SU-DHL-6 (cell line): ENCODE results near the gene ZNF709.
"Not testable (repeated sequence)": the region's sequence is repeated elsewhere in the genome, so short reads cannot be mapped to it uniquely, and the experiment has no call there.

Experiments used
- H2AFZ ChIP-seq: fragments of 200-600 bp; sonication (generic); 2 replicates; pipeline ENCODE4 v1.6.1; 2014; ENCODE audit warnings: low read depth, mild to moderate bottlenecking, moderate library complexity, mixed read lengths, antibody characterized with exemption, low read length; ENCODE audit not compliant: severe bottlenecking
- H3F3A ChIP-seq: fragments of 200-600 bp; shearing (Covaris generic); 2 replicates; pipeline ENCODE4 v1.6.0; 2016; ENCODE audit warnings: antibody characterized with exemption, mild to moderate bottlenecking; ENCODE audit not compliant: insufficient read depth
- H3K27ac ChIP-seq: fragments of 200-600 bp; sonication (generic); 2 replicates; pipeline ENCODE4 v1.5.1; 2016; ENCODE audit warnings: low read depth, mild to moderate bottlenecking, low read length, moderate library complexity, mixed read lengths
- H3K27me3 ChIP-seq: fragments of 200-600 bp; sonication (generic), shearing (Covaris generic); 2 replicates; pipeline ENCODE4 v1.6.0; 2014; ENCODE audit warnings: mild to moderate bottlenecking, low read length
- H3K36me3 ChIP-seq: fragments of 200-600 bp; sonication (generic); 2 replicates; pipeline ENCODE4 v1.6.1; 2014; ENCODE audit warnings: mild to moderate bottlenecking, low read length, mixed read lengths
- H3K4me2 ChIP-seq: fragments of 300-600, 200-600 bp; shearing (Covaris generic), sonication (generic); 2 replicates; pipeline ENCODE4 v1.6.0; 2014; ENCODE audit warnings: low read length, low read depth, mild to moderate bottlenecking; ENCODE audit not compliant: poor library complexity, severe bottlenecking
- H3K4me3 ChIP-seq: fragments of 200-600 bp; sonication (generic); 2 replicates; pipeline ENCODE4 v1.5.1; 2014; ENCODE audit warnings: antibody characterized with exemption, low read length, mild to moderate bottlenecking, mixed read lengths; ENCODE audit not compliant: insufficient read depth, poor library complexity, severe bottlenecking
- H3K79me2 ChIP-seq: fragments of 200-600 bp; sonication (generic); 2 replicates; pipeline ENCODE4 v1.6.1; 2014; ENCODE audit warnings: mild to moderate bottlenecking, low read length, moderate library complexity; ENCODE audit not compliant: insufficient read depth
- H3K9ac ChIP-seq: fragments of 200-600 bp; sonication (generic); 2 replicates; pipeline ENCODE4 v1.7.0; 2014; ENCODE audit warnings: mild to moderate bottlenecking, low read length
- H3K9me2 ChIP-seq: fragments of 200-600 bp; sonication (generic); replicated peaks from 2 replicates; pipeline ENCODE4 v1.6.1; 2014; ENCODE audit warnings: low read length; ENCODE audit not compliant: insufficient read depth
- H3K9me3 ChIP-seq: fragments of 200-600 bp; sonication (generic); 2 replicates; pipeline ENCODE4 v1.6.1; 2014; ENCODE audit warnings: low read length, mixed read lengths; ENCODE audit not compliant: insufficient read depth
- H4K20me1 ChIP-seq: fragments of 200-600 bp; sonication (generic); 2 replicates; pipeline ENCODE4 v1.6.1; 2014; ENCODE audit warnings: low read depth, mild to moderate bottlenecking, antibody characterized with exemption, low read length, moderate library complexity, mixed read lengths
- EZH2phosphoT487 ChIP-seq: fragments of 200-600 bp; sonication (generic), shearing (Covaris generic); conservative IDR thresholded peaks from 2 replicates; pipeline ENCODE4 v1.6.1; 2018; ENCODE audit warnings: mild to moderate bottlenecking, antibody characterized with exemption, low read length, moderate library complexity, mixed read lengths
- TF ChIP-seq, protein P1 (sequence below): fragments of 200-600 bp; sonication (generic); IDR thresholded peaks from one replicate; pipeline ENCODE4 v1.5.1; 2017; ENCODE audit warnings: antibody characterized with exemption, mild to moderate bottlenecking, low read length, moderate library complexity; ENCODE audit not compliant: insufficient read depth, poor library complexity, severe bottlenecking

Gene ZNF709

DNA sequence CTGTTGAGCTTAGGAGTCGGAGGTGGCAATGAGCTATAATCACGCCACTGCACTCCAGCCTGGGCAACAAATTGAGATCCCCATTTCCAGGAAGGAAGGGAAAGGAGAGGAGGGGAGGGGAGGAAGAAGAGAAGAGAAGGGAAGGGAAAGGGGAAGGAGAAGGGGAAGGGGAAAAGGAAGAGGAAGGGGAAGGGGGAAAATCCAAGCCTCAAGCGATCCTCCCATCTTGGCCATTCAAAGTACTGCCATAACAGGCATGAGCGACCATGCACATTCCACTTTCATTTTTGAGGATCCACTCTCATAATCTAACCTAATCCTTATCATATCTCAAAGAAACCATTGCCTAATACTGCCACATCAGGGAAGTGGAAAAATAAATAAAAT, 58.7 kb downstream of the ZNF709 start:
- Histone ChIP-seq H3F3A (no peaks in the 10 kb centered on the region), H3K79me2 (no peaks in the 10 kb centered on the region), H3K4me3 (no peak overlapping the region), H4K20me1 (no peaks in the 10 kb centered on the region), H3K4me2 (no peak overlapping the region), H3K9ac (no peak overlapping the region), H3K9me3 (no peaks in the 10 kb centered on the region), H2AFZ (no peak overlapping the region), H3K36me3 (peaks cover 9% of the 10 kb centered on the region; the same call in 1 of the 2 replicates), H3K27me3 (no peaks in the 10 kb centered on the region), H3K27ac (no peak overlapping the region), H3K9me2 (no peaks in the 10 kb centered on the region)
- TF ChIP-seq EZH2phosphoT487 = no peak
- TF ChIP-seq, protein P1, sequence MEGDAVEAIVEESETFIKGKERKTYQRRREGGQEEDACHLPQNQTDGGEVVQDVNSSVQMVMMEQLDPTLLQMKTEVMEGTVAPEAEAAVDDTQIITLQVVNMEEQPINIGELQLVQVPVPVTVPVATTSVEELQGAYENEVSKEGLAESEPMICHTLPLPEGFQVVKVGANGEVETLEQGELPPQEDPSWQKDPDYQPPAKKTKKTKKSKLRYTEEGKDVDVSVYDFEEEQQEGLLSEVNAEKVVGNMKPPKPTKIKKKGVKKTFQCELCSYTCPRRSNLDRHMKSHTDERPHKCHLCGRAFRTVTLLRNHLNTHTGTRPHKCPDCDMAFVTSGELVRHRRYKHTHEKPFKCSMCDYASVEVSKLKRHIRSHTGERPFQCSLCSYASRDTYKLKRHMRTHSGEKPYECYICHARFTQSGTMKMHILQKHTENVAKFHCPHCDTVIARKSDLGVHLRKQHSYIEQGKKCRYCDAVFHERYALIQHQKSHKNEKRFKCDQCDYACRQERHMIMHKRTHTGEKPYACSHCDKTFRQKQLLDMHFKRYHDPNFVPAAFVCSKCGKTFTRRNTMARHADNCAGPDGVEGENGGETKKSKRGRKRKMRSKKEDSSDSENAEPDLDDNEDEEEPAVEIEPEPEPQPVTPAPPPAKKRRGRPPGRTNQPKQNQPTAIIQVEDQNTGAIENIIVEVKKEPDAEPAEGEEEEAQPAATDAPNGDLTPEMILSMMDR = no peak

DNA sequence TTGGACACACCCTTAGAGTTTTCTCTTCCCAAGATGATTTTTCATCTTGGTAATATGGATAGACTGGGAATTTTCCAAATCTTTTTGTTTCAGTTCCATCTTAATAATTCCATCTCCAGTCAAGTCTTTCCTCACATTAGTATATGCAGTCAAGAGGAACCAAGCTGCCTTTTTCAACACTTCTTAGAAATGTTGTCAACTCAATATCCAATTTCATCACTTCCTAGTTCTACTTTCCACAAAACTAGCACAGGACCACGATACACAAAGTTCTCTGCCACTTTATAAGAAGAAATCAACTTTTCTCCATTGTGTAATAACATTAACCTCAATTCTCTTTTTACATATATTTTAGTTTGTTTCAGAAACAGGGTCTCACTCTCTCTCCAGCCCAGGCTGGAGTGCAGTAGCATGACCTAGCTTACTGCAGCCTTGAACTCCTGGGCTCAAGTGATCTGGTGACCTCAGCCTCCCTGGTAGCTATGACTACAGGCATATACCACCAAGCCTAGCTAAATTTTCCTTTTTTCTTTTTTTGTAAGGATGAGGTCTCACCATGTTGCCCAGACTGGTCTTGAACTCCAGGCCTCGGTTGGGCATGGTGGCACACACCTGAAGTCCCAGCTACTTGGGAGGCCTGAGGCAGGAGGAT, 59.3 kb downstream of the ZNF709 start:
- H3K9ac ChIP-seq = no peak overlapping the region
- no peak overlapping the region for H2AFZ ChIP-seq
- peaks cover 4% of the 10 kb centered on the region; the same call in 1 of the 2 replicates for H3K36me3 ChIP-seq
- no peaks in the 10 kb centered on the region for H3K27me3 ChIP-seq
- no peaks in the 10 kb centered on the region for H3F3A ChIP-seq
- TF ChIP-seq EZH2phosphoT487 = no peak
- TF ChIP-seq, protein P1 = no peak
- H3K79me2 ChIP-seq = no peaks in the 10 kb centered on the region
- no peaks in the 10 kb centered on the region for H3K9me2 ChIP-seq
- H3K27ac ChIP-seq = no peak overlapping the region
- H4K20me1 ChIP-seq = no peaks in the 10 kb centered on the region
- H3K4me2 ChIP-seq = no peak overlapping the region
- H3K9me3 ChIP-seq = no peaks in the 10 kb centered on the region
- no peak overlapping the region for H3K4me3 ChIP-seq

DNA sequence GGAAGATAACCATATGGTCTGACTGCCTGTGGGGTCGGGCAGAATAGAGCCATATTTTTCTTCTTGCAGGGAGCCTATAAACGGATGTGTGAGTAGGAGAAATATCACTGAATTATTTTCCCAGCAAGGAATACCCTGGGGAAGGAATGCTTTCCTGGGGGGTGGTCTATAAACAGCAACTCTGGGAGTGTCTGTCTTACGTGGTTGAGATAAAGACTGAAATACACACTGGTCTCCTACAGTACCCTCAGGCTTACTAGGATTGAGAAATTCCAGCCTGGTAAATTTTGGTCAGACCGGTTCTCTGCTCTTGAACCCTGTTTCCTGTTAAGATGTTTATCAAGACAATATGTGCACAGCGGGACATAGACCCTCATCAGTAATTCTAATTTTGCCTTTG, 67.3 kb downstream of the ZNF709 start:
- H3K4me3 ChIP-seq, H3K36me3 ChIP-seq, H3K27me3 ChIP-seq, H2AFZ ChIP-seq, H3K9ac ChIP-seq, H3K79me2 ChIP-seq, H3K27ac ChIP-seq, H3K9me3 ChIP-seq, H3K4me2 ChIP-seq, H3K9me2 ChIP-seq, H3F3A ChIP-seq, H4K20me1 ChIP-seq: not testable (repeated sequence)

DNA sequence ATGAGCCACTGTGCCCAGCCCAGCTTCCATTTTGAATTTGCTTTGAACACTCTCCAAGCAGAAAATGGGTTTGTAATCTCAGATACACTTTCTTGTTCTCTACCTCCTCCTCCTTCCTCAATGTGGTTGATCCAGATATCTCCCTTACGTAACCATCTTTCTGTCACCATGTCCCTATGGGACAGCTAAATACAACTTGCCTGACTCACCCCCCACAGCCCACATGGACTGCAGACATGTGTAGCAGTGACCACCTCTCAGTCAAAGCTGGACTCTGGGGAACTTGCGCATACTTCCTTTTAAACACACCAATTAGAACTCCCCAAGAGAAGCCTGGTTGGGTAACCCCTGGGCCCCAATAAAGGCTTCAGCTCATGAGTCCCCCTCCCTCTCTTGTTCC, 72.7 kb downstream of the ZNF709 start:
- H3K36me3 ChIP-seq = no peaks in the 10 kb centered on the region
- H3F3A ChIP-seq = no peaks in the 10 kb centered on the region
- TF ChIP-seq, protein P1 = no peak
- no peak for TF ChIP-seq EZH2phosphoT487
- H3K4me2 ChIP-seq = no peak overlapping the region
- H2AFZ ChIP-seq = no peak overlapping the region
- no peaks in the 10 kb centered on the region for H3K79me2 ChIP-seq
- no peak overlapping the region for H3K27ac ChIP-seq
- H3K4me3 ChIP-seq = no peak overlapping the region
- no peaks in the 10 kb centered on the region for H3K27me3 ChIP-seq
- H3K9ac ChIP-seq = no peak overlapping the region
- no peaks in the 10 kb centered on the region for H4K20me1 ChIP-seq
- H3K9me3 ChIP-seq = no peaks in the 10 kb centered on the region
- H3K9me2 ChIP-seq = no peaks in the 10 kb centered on the region
